B cell (primary cell): ENCODE data around the gene HES6.

Source experiments
- EZH2 ChIP-seq: IDR thresholded peaks from 2 replicates; pipeline ENCODE4 v1.6.1; 2012; ENCODE audit warnings: borderline replicate concordance, low read depth, mild to moderate bottlenecking, moderate library complexity, low read length; ENCODE audit not compliant: insufficient read depth, poor library complexity, severe bottlenecking
- TF ChIP-seq, protein P1 (sequence below): fragments of 200-600 bp; IDR thresholded peaks from one replicate; pipeline ENCODE4 v1.8.0; 2022; ENCODE audit warnings: antibody characterized with exemption, mild to moderate bottlenecking

DNA sequence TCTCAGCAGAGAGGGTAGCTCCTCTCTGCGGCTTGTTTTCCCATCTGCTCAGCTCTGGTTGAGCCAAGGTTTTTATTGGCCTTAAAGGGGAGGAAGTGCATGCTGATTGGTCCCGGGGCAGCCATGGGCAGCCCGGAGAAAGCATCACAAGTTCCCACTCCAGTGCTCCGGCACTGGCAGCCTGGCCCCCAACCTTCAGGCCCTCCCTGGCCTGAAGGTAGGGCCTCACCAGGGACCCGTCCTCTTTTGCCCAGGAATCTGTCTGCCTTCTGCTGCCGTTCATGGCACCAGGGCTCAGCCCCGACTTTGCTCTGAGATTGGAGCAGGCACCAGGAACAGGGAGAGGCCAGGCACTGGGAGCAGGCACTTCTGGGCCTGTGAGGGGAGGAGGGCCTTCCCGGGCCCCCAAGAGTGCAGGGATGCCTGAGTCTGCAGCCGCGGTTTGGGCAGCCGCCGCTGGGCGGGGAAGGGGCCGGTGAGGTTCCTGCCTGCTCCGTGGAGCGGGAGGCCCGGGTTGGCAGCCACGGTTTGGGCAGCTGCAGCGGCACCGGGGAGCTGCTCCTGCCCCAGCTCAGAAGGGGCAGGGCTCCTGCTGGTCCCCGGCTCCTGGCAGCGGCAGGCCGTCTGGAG, 18.8 kb downstream of the HES6 start:
- TF ChIP-seq, protein P1, sequence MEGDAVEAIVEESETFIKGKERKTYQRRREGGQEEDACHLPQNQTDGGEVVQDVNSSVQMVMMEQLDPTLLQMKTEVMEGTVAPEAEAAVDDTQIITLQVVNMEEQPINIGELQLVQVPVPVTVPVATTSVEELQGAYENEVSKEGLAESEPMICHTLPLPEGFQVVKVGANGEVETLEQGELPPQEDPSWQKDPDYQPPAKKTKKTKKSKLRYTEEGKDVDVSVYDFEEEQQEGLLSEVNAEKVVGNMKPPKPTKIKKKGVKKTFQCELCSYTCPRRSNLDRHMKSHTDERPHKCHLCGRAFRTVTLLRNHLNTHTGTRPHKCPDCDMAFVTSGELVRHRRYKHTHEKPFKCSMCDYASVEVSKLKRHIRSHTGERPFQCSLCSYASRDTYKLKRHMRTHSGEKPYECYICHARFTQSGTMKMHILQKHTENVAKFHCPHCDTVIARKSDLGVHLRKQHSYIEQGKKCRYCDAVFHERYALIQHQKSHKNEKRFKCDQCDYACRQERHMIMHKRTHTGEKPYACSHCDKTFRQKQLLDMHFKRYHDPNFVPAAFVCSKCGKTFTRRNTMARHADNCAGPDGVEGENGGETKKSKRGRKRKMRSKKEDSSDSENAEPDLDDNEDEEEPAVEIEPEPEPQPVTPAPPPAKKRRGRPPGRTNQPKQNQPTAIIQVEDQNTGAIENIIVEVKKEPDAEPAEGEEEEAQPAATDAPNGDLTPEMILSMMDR: no peak
- no peak for TF ChIP-seq EZH2
